ENCODE results near the gene LYSMD4.

LYSMD4 gene

GRCh38 chr15:99729920-99730319 is 3.3 kb downstream of the LYSMD4 start:
- no peak for DNase-seq

GRCh38 chr15:99729327-99729726 is 3.9 kb downstream of the LYSMD4 start:
- no peak for DNase-seq

- DNase-seq = no peak
Measured at GRCh38 chr15:99728916-99729315, 4.3 kb downstream of the LYSMD4 start.

DNA sequence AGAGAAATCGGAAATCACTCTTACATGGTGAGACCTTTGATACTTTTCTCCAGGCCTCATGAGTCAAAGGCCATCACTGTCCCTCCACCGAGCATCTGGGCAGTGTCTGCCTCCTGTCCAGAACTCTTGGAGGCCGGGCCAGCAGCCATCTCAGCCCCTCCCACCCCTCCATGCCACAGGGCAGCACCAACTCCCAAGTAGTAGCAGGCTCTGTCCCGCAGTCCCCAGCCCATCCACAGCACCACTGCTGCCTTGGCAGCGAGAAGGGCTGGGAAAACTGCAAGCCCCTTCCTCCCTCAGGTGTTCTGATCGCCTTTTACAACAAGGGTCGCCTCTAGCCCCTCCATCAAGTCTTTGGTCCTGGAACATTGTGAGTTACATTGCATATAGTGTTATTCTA is 5.5 kb downstream of the LYSMD4 start:
- DNase-seq = no peak

DNA sequence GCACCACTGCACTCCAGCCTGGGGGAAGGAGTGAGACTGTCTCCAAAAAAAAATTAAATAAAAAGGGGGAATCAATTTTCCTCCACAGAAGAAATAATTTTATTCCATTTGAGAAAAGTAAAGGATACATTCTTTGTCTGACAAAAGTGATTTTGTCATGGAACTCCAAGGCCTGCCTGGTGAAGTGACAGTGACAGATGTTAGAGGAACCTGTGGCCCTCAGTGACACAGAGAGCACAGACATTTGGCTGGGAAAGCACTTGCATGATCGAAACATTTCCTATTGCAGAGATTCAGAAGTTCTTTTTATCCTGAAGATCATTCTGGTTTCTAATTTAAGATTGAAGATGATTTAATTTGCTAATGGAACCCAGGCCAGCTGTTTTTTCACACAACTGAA is 5.9 kb downstream of the LYSMD4 start:
- DNase-seq = no peak

GRCh38 chr15:99726333-99726732 is 6.9 kb downstream of the LYSMD4 start:
- no peak for DNase-seq

DNA sequence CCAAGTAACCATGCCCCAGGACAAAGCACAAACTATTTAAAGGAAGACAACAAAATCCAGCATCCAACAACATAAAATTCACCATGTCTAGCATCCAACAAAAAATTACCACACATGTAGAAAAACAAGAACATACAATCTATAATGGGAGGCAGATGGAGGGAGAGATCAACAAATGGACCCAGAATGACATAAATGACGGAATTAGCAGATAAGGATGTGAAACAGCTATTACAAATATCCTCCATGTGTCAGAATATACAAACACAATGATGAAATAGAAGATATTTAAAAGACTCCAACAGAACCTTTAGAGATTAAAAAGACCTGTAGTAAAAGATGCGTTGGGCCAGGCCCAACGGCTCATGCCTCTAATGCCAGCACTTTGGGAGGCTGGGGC is 10.8 kb downstream of the LYSMD4 start:
- no peak for DNase-seq

- no peak for DNase-seq
Measured at GRCh38 chr15:99721896-99722295, 11.3 kb downstream of the LYSMD4 start.

DNA sequence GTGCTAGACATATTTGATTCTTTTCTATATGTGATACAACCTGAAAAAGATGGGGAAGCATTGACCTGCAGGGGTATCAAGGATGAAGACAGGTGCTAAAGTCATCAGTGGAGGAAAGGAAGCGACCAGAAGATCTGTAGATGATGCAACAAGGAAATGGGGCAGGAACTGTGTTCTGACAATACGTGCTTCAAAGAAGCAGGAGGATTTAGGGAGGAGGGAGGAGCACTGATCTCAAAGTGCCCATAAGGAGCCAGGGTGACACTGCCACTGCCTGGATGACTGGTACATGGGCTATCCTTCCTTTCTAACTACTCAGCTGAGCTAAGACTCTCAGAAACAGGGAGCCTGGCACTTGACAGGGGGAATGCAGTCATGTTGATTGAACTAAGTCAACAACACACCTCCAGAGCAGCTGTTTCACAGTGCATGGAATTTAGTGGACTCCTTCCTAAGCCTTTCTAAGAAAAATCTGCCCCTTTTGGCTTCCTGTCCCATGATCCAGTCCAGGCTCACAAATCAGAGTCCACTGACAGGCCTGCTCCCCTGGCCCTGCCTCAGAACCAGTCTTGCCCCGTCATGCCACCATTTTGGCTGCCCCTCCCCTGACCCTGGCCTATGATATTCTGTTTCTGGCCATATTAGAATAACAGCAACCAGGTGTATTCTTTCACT is 12.0 kb downstream of the LYSMD4 start:
- no peak for DNase-seq

DNA sequence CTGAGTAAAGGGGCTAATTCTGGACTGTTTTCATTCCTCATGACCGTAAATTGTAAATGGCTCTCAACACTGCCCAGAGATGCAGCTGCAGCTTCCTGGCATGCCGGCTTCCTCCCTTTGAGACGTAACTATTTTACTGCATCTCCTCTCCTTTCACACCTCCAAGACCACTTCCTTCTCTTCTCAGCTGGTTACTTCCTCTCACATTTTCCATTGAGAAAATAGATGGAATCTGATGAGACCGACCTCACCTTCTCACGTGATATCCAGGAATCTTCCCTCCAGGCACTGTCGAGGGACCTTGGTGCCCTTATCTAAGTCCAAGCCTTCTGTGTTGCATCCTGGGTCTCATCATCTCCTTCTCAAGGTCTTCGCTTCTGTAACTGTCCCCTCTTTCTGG is 12.7 kb downstream of the LYSMD4 start:
- DNase-seq = no peak

- DNase-seq = no peak
Measured at GRCh38 chr15:99719096-99719541, 14.1 kb downstream of the LYSMD4 start.

GRCh38 chr15:99718421-99718820 is 14.8 kb downstream of the LYSMD4 start:
- DNase-seq = no peak

GRCh38 chr15:99717161-99718009 is 15.9 kb downstream of the LYSMD4 start:
- peak; percentile 72 for DNase-seq

DNA sequence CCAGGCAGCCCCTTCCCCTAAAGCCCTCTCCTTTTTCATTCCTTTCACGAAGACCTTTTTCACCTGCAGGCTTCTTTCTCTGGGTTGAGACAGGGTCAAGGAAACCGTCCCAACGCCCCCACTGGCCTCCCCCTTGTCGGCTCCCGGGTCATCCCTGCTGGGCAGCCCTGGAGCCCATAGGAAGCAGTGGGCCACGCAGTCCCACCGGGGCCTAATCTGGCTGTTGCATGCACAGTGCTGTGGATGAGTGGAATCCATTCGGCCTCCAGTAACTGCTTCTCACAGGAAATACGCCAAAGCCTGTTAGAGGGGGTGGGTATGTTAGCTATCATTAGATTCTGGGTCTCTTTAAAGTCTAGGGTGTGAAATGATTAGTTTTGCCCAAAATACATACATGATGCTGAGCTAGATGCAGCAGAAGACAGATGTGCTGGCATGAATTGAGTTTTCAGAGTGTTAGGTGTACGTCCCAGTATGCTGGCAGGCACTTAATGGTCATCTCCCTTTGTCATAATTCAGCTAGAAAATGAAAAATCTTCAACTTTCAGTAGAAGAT is 16.6 kb downstream of the LYSMD4 start:
- no peak for DNase-seq

GRCh38 chr15:99712415-99712814 is 20.8 kb downstream of the LYSMD4 start:
- DNase-seq = no peak

GRCh38 chr15:99711625-99712024 is 21.6 kb downstream of the LYSMD4 start:
- no peak for DNase-seq

- no peak for DNase-seq
Measured at GRCh38 chr15:99709243-99709986, 23.8 kb downstream of the LYSMD4 start.

DNA sequence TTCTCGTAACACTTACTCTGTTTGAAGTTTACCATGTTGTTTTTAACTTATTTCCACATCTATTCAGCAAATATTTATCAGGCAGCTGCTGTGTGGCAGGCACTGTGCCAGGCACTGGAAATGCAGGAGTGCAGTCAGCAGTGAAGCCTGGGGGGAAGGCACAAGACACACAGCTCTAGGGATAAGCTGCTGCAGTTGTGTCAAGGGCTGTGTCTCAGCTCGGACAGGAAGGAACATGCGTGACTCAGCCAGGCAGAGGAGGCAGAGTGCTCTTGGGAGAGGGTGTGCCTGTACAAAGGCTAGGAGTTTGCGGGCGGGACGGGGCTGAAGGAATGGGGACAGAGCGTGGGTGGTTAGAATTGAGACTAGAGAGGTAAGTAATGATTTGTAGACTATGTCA is 24.7 kb downstream of the LYSMD4 start:
- no peak for DNase-seq

DNA sequence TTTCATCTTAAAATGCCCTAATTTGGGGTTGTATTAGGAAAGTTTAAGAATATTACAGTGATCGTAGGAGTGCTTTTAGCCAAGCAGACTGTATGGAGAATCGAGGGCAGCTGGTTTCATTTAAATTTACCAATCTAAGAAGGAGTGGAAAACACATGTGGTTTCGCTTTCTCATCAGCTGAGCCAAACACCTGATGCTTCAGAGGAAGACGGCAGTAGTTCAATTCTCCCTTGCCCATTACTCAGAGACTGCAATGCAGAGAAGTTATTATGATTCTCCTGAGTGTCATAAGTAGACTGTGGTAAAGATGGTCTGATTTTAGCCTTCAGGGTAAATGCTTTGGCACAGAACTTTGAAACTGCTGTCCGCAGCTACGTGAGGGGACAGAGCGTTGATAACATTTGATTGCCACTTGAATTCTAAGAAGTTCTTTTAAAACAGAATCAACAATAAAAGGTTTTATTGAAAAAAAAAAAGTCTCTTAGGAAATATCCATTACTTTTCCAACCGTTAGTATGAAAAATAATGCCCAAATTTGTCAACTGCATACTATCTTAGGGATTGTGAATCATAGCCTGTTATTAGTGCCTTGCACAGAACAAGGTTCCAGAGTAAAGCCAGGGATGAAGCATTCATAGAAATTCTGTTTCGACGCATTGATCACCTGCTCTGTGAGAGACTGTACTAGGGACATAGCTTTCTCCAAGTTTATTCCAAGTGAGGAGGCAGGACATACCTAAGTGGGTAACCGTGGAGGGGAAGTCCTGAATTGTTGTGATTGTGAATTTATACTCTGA is 25.6 kb downstream of the LYSMD4 start:
- DNase-seq = no peak

GRCh38 chr15:99706557-99707303 is 26.5 kb downstream of the LYSMD4 start:
- no peak for DNase-seq

- DNase-seq = no peak
Measured at GRCh38 chr15:99704444-99704838, 28.8 kb downstream of the LYSMD4 start.

Data from right forelimb (tissue), 1 donor.